Sigmoid colon (tissue), 4 donors: ENCODE data around the gene MXD3.

Experiments
- EP300 ChIP-seq, 4 donors: sonication (generic); formaldehyde crosslinking; IDR thresholded peaks; one replicate each; pipeline ENCODE4 v1.6.1; 2017; ENCODE audit warnings: antibody characterized with exemption in 4 of 4
- TF ChIP-seq, protein P1 (sequence below), 4 experiments: fragments of 450-650 bp in 3 of 4; fragments of 200-600 bp in 1 of 4; IDR thresholded peaks; one replicate each; pipeline ENCODE4 v1.5.1; 2016 to 2019; ENCODE audit warnings: antibody characterized with exemption in 4 of 4, mild to moderate bottlenecking in 3 of 4, moderate library complexity in 2 of 4

DNA sequence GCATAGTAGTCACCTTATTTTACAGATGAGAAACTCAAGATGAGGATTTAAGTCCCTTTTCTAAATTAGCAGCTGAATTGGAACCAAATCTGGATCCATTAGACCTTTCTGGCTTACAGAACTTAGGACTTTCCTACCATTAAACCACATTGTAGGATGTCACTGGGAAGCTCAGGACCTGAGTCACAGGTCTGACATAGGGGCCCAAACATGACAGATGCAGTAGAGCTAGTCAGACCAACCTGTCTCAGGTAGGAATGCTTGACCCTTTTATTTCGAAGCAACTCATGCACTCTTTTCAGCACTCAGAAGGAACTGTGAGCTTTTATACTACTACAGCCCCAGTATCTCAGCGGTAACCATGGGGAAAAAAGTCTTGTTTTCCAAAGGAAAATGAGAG, 10.7 kb downstream of the MXD3 start:
- TF ChIP-seq, protein P1, sequence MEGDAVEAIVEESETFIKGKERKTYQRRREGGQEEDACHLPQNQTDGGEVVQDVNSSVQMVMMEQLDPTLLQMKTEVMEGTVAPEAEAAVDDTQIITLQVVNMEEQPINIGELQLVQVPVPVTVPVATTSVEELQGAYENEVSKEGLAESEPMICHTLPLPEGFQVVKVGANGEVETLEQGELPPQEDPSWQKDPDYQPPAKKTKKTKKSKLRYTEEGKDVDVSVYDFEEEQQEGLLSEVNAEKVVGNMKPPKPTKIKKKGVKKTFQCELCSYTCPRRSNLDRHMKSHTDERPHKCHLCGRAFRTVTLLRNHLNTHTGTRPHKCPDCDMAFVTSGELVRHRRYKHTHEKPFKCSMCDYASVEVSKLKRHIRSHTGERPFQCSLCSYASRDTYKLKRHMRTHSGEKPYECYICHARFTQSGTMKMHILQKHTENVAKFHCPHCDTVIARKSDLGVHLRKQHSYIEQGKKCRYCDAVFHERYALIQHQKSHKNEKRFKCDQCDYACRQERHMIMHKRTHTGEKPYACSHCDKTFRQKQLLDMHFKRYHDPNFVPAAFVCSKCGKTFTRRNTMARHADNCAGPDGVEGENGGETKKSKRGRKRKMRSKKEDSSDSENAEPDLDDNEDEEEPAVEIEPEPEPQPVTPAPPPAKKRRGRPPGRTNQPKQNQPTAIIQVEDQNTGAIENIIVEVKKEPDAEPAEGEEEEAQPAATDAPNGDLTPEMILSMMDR (IDR thresholded peaks at IDR 0.05), result no peak
- TF ChIP-seq EP300 (IDR thresholded peaks at IDR 0.05), result no peak
